H1 (cell line): ENCODE results near the gene HOXD11. TPM values are rescaled to one million over a fixed set of nuclear protein-coding genes. Genes with fewer than 3 reads are reported as not detected.

Source experiments
- CBX8 ChIP-seq: fragments of 300-800, 300-1000 bp; sonication (generic); IDR thresholded peaks from 2 replicates; pipeline ENCODE4 v1.7.1; 2016; ENCODE audit warnings: low read depth, low read length, borderline replicate concordance
- polyA plus RNA-seq, 7 experiments: library from polyadenylated mRNA; depleted of rRNA in 3 of 7; stranded (reverse) in 5 of 7; unstranded in 2 of 7; fragments of >200 nt in 5 of 7; fragments of 200-250 nt in 2 of 7; gene quantifications; 1 replicate in 5 of 7; 2 replicates in 1 of 7; 4 replicates in 1 of 7; pipeline versions ENCODE4 v1.2.1 to v1.2.3, GENCODE V29; 2011 to 2013; ENCODE audit warnings: missing spikeins in 2 of 7, mixed read lengths in 2 of 7
- total RNA-seq: library from RNA; stranded (reverse); fragmentation: NEBNext Ultra II Directional; extraction: Animal tissue kit (Norgen Biotek cat#: 25700); gene quantifications from 2 replicates; pipeline ENCODE4 v1.2.1, GENCODE V29; 2021
- TF ChIP-seq, protein P1 (sequence below): fragments of 300-600 bp; sonication (generic); IDR thresholded peaks from 2 replicates; pipeline ENCODE4 v1.7.1; 2012; ENCODE audit warnings: low read length, moderate library complexity, mild to moderate bottlenecking, inconsistent platforms; ENCODE audit not compliant: insufficient replicate concordance

Gene HOXD11
- total and polyA plus RNA-seq, 2 of the 8 experiments (the other 6 are each of a cell fraction or from before 2014, with no cell fraction given) = not detected

DNA sequence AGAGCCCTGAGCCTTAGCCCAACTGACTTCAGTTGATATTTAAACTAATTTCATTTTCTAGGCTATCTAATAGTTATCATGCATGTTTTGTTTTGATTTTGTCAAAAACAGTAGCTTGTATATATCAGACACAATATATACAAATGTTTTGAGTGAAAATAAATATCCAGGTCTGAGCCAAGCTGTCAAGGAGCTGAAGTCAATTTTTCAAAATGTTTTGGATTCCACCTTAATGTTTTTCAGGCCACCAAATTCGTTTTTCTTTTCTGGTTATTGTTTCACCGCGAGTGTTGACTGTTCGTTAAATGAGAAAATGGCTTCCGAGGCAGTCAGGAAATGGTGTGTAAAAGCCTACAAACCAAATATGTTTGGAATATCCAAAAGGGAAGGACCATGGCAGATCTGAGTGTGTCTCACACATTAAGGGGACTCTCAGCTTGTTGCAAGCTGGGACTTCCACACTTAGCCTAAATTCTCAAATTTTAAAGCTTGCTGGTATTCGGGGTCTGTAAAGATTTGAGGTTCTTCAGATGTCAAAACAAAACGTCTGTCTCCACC, 4.7 kb upstream of the HOXD11 start (continued):
- TF ChIP-seq, protein P1, sequence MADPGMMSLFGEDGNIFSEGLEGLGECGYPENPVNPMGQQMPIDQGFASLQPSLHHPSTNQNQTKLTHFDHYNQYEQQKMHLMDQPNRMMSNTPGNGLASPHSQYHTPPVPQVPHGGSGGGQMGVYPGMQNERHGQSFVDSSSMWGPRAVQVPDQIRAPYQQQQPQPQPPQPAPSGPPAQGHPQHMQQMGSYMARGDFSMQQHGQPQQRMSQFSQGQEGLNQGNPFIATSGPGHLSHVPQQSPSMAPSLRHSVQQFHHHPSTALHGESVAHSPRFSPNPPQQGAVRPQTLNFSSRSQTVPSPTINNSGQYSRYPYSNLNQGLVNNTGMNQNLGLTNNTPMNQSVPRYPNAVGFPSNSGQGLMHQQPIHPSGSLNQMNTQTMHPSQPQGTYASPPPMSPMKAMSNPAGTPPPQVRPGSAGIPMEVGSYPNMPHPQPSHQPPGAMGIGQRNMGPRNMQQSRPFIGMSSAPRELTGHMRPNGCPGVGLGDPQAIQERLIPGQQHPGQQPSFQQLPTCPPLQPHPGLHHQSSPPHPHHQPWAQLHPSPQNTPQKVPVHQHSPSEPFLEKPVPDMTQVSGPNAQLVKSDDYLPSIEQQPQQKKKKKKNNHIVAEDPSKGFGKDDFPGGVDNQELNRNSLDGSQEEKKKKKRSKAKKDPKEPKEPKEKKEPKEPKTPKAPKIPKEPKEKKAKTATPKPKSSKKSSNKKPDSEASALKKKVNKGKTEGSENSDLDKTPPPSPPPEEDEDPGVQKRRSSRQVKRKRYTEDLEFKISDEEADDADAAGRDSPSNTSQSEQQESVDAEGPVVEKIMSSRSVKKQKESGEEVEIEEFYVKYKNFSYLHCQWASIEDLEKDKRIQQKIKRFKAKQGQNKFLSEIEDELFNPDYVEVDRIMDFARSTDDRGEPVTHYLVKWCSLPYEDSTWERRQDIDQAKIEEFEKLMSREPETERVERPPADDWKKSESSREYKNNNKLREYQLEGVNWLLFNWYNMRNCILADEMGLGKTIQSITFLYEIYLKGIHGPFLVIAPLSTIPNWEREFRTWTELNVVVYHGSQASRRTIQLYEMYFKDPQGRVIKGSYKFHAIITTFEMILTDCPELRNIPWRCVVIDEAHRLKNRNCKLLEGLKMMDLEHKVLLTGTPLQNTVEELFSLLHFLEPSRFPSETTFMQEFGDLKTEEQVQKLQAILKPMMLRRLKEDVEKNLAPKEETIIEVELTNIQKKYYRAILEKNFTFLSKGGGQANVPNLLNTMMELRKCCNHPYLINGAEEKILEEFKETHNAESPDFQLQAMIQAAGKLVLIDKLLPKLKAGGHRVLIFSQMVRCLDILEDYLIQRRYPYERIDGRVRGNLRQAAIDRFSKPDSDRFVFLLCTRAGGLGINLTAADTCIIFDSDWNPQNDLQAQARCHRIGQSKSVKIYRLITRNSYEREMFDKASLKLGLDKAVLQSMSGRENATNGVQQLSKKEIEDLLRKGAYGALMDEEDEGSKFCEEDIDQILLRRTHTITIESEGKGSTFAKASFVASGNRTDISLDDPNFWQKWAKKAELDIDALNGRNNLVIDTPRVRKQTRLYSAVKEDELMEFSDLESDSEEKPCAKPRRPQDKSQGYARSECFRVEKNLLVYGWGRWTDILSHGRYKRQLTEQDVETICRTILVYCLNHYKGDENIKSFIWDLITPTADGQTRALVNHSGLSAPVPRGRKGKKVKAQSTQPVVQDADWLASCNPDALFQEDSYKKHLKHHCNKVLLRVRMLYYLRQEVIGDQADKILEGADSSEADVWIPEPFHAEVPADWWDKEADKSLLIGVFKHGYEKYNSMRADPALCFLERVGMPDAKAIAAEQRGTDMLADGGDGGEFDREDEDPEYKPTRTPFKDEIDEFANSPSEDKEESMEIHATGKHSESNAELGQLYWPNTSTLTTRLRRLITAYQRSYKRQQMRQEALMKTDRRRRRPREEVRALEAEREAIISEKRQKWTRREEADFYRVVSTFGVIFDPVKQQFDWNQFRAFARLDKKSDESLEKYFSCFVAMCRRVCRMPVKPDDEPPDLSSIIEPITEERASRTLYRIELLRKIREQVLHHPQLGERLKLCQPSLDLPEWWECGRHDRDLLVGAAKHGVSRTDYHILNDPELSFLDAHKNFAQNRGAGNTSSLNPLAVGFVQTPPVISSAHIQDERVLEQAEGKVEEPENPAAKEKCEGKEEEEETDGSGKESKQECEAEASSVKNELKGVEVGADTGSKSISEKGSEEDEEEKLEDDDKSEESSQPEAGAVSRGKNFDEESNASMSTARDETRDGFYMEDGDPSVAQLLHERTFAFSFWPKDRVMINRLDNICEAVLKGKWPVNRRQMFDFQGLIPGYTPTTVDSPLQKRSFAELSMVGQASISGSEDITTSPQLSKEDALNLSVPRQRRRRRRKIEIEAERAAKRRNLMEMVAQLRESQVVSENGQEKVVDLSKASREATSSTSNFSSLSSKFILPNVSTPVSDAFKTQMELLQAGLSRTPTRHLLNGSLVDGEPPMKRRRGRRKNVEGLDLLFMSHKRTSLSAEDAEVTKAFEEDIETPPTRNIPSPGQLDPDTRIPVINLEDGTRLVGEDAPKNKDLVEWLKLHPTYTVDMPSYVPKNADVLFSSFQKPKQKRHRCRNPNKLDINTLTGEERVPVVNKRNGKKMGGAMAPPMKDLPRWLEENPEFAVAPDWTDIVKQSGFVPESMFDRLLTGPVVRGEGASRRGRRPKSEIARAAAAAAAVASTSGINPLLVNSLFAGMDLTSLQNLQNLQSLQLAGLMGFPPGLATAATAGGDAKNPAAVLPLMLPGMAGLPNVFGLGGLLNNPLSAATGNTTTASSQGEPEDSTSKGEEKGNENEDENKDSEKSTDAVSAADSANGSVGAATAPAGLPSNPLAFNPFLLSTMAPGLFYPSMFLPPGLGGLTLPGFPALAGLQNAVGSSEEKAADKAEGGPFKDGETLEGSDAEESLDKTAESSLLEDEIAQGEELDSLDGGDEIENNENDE = no peak
- peak; percentile 94 for TF ChIP-seq CBX8
